HG03575 (cell line): Measurements from ENCODE around the gene STX1A.
"Not testable (repeated sequence)": the region's sequence is repeated elsewhere in the genome, so short reads cannot be mapped to it uniquely, and the experiment has no call there.

Experiments used
- ATAC-seq: cut with Tn5 transposase; IDR thresholded peaks from one replicate; pipeline ENCODE4 v1.9.1; 2021; ENCODE audit not compliant: unreplicated experiment, insufficient number of reproducible peaks, low FRiP score; ENCODE audit errors: extremely low read depth

Gene STX1A

GRCh38 chr7:73667344-73668102 is 51.9 kb downstream of the STX1A start, which contains the start of gene VPS37D:
Gene VPS37D, plus strand, starts transcription at chr7:73667831. Its CDS starts 128 bp downstream, at chr7:73667959.
- no peak for ATAC-seq

- ATAC-seq: no peak
These were observed 56.4 kb downstream of the STX1A start for GRCh38 chr7:73663033-73663432.

DNA sequence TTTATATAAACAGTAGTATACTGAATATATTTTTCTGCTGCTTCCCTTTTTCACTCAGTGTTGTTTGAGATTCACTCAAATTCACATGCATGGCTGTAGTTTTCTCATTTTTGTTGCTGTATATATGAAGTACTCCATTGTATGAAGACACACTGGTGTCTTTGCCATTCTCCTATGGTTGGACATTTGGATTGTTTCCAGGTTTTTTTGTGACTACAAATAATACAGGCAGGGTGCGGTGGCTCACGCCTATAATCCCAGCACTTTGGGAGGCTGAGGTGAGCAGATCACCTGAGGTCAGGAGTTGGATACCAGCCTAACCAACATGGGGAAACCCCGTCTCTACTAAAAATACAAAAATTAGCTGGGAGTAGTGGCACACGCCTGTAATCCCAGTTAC is 58.9 kb downstream of the STX1A start:
- not testable (repeated sequence) for ATAC-seq

DNA sequence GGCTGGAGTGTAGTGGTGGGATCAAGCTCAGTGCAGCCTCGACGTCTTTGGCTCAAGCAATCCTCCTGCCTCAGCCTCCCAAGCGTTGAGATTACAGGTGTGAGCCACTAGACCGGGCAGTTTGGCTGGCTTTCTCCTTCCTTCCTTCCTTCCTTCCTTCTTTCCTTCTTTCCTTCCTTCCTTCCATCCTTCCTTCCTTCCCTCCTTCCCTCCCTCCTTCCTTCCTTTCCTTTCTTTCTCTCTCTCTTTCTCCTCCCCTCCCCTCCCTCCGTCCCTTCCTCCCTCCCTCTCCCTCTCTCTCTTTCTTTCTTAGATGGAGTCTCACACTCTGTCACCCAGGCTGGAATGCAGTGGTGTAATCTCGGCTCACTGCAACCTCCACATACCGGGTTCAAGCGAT is 59.5 kb downstream of the STX1A start:
- no peak for ATAC-seq

- not testable (repeated sequence) for ATAC-seq
These were observed 64.2 kb downstream of the STX1A start for GRCh38 chr7:73655309-73655708.

- ATAC-seq: no peak
These were observed 66.9 kb downstream of the STX1A start for GRCh38 chr7:73652541-73652949.

- ATAC-seq: no peak
These were observed 68.9 kb downstream of the STX1A start for GRCh38 chr7:73650524-73650923.

DNA sequence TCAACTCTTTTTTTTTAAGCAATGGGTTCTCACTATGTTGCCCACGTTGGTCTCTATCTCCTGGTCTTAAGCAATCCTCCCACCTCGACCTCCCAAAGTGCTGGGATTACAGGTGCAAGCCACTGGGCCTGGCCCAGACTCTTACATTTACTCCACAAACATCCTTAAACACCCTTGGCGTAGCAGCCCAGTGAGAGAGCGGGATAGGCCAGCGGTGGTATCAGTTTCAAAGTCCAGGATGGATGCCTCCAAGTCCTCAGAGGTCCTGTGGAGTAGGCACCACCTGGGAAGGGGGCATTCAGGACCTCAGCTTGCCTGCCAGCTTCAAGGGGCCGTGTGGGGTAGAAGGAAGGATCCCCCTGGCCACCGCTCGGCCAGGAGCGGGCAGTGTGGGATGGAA is 69.9 kb downstream of the STX1A start:
- no peak for ATAC-seq
